Measurements from ENCODE around the gene ATP9A.

DNA sequence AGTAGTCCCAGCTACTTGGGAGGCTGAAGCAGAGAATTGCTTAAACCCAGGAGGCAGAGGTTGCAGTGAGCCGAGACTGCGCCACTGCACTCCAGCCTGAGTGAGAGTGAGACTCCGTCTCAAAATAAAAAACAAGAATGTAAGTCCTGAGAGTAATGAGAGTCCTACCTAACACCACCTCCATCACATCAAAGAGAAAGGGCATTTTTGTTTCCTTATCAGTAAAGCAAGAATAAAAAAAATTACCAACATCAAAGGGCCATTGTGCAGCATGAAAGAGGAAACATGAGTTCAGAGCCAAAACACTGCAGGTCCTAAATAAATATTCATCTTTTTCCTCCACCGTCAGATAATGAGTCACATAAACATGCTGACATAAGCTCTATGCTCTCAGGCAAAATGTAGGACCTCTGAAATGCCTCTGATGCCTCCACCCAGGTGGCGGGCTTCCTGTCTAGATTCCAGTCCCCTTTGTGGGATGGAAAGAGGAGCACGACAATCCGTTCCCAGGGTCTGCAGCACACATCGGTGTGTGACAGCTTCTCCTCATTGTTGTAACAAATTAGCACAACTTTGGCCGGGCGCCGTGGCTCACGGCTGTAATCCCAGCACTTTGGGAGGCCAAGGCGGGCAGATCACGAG, 7.2 kb downstream of the ATP9A start:
- TF ChIP-seq POLR2AphosphoS5 (IDR thresholded peaks at IDR 0.05; ENCODE audit: low read depth, low read length) (no peak), TAF1 (IDR thresholded peaks at IDR 0.05; ENCODE audit: borderline replicate concordance, insufficient read depth, low read length) (no peak), SIN3A (IDR thresholded peaks at IDR 0.05; ENCODE audit: borderline replicate concordance, insufficient read depth, low read length) (no peak), FOXP2 (optimal IDR thresholded peaks at IDR 0.05; ENCODE audit: borderline replicate concordance, extremely low read depth, extremely low read length, insufficient read depth) (no peak)
- TF ChIP-seq, protein P1, sequence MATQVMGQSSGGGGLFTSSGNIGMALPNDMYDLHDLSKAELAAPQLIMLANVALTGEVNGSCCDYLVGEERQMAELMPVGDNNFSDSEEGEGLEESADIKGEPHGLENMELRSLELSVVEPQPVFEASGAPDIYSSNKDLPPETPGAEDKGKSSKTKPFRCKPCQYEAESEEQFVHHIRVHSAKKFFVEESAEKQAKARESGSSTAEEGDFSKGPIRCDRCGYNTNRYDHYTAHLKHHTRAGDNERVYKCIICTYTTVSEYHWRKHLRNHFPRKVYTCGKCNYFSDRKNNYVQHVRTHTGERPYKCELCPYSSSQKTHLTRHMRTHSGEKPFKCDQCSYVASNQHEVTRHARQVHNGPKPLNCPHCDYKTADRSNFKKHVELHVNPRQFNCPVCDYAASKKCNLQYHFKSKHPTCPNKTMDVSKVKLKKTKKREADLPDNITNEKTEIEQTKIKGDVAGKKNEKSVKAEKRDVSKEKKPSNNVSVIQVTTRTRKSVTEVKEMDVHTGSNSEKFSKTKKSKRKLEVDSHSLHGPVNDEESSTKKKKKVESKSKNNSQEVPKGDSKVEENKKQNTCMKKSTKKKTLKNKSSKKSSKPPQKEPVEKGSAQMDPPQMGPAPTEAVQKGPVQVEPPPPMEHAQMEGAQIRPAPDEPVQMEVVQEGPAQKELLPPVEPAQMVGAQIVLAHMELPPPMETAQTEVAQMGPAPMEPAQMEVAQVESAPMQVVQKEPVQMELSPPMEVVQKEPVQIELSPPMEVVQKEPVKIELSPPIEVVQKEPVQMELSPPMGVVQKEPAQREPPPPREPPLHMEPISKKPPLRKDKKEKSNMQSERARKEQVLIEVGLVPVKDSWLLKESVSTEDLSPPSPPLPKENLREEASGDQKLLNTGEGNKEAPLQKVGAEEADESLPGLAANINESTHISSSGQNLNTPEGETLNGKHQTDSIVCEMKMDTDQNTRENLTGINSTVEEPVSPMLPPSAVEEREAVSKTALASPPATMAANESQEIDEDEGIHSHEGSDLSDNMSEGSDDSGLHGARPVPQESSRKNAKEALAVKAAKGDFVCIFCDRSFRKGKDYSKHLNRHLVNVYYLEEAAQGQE (IDR thresholded peaks at IDR 0.05; ENCODE audit: insufficient read depth in 1 of 2, low read depth in 2 of 2, low read length in 2 of 2): no peak

Data from PFSK-1 (cell line).